SU-DHL-6 (cell line): ENCODE results near the gene STAT5A.

Source experiments
- CTCF ChIP-seq: fragments of 200-600 bp; sonication (generic); IDR thresholded peaks from one replicate; pipeline ENCODE4 v1.5.1; 2017; ENCODE audit warnings: antibody characterized with exemption, mild to moderate bottlenecking, low read length, moderate library complexity; ENCODE audit not compliant: insufficient read depth, poor library complexity, severe bottlenecking
- EZH2phosphoT487 ChIP-seq: fragments of 200-600 bp; sonication (generic), shearing (Covaris generic); conservative IDR thresholded peaks from 2 replicates; pipeline ENCODE4 v1.6.1; 2018; ENCODE audit warnings: mild to moderate bottlenecking, antibody characterized with exemption, low read length, moderate library complexity, mixed read lengths

DNA sequence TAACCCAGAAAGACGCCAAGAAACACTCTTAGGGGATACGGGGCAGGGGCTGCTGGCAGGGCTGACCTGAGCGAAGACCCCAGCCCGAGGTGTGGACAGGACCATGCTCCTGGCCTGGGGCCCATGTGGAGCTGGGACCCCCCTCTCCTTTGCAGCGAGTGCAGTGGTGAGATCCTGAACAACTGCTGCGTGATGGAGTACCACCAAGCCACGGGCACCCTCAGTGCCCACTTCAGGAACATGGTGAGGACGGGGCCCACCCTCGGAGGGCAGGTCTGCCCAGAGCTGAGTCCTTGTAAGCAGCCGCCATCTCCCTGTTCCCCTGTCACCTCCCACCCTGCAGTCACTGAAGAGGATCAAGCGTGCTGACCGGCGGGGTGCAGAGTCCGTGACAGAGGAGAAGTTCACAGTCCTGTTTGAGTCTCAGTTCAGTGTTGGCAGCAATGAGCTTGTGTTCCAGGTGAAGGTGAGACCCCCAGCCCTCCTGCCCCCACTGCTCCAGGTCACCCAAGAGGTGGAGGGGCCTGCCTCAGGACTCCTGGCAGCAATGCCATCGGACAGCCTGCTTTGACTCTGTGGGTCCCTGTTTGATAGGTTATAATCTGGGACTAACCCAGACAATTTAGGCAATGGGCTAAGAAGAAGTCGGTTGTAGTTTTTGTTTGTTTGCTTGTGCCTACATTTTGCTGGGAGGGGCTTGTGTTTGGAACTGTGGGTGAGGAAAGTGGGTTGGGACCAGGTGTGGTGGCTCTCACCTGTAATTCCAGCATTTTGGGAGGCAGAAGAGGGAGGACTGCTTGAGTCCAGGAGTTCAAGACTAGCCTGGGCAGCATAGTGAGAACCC, 16.1 kb downstream of the STAT5A start:
- TF ChIP-seq CTCF (no peak), EZH2phosphoT487 (no peak)
